ENCODE results near the gene TSPAN11. TPM values are rescaled to one million over a fixed set of nuclear protein-coding genes. Genes with fewer than 3 reads are reported as not detected.

TSPAN11 gene
- total and polyA plus RNA-seq, 10 donors, result 0.26 to 4.1 (median 1.4) TPM

DNA sequence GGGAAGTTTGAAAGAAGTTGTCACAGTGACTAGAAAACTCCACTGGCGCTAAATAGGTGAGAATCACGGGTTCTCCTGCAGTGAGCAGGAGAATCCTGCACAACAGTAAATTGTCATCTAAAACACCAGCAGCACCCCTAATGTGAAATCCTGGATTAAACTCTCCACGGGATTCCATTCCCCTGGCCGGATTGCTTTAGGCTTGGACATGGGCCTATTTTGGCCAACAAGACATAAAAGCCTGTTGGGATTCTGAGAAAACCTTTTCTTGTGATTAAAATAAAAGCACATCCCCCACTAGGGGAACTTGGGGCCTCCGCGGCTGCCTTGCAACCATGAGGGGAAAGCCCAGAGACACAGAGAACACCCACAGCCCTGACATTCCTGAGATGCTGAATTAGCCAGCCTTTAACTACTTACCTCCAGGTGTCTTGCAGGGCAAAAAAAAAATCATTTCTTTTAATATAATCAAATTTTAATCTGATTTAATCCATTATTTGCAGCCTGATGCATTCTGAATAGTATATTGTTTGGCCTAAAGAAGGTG lies 21.0 kb upstream of the TSPAN11 start:
- no peak for DNase-seq
- intact Hi-C loops (cut with DNase I; ENCODE audit: low total_unique reads), result no loop called here
- H3K9me3 ChIP-seq, result no peaks in the 10 kb centered on the region
- TF ChIP-seq POLR2A (IDR thresholded peaks at IDR 0.05) (no peak), POLR2AphosphoS5 (IDR thresholded peaks at IDR 0.05) (no peak)
- TF ChIP-seq, protein P1, sequence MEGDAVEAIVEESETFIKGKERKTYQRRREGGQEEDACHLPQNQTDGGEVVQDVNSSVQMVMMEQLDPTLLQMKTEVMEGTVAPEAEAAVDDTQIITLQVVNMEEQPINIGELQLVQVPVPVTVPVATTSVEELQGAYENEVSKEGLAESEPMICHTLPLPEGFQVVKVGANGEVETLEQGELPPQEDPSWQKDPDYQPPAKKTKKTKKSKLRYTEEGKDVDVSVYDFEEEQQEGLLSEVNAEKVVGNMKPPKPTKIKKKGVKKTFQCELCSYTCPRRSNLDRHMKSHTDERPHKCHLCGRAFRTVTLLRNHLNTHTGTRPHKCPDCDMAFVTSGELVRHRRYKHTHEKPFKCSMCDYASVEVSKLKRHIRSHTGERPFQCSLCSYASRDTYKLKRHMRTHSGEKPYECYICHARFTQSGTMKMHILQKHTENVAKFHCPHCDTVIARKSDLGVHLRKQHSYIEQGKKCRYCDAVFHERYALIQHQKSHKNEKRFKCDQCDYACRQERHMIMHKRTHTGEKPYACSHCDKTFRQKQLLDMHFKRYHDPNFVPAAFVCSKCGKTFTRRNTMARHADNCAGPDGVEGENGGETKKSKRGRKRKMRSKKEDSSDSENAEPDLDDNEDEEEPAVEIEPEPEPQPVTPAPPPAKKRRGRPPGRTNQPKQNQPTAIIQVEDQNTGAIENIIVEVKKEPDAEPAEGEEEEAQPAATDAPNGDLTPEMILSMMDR (IDR thresholded peaks at IDR 0.05 in 8 of 11, conservative IDR thresholded peaks at IDR 0.05 in 3 of 11), result no peak
- H3K4me1 ChIP-seq, result peaks cover 0 to 17% (median 1%) of the 10 kb centered on the region in 6 donors
- peaks cover 0 to 3% (median 0%) of the 10 kb centered on the region in 7 donors for H3K27me3 ChIP-seq (replicated peaks in 1 of 7)
- no peak overlapping the region for H3K4me3 ChIP-seq
- WGBS, 5 donors, result 84 to 92% (median 90%) methylated on average over 6 of the region's 6 CpGs
- H3K27ac ChIP-seq, result no peak overlapping the region
- H3K36me3 ChIP-seq, result no peaks in the 10 kb centered on the region

DNA sequence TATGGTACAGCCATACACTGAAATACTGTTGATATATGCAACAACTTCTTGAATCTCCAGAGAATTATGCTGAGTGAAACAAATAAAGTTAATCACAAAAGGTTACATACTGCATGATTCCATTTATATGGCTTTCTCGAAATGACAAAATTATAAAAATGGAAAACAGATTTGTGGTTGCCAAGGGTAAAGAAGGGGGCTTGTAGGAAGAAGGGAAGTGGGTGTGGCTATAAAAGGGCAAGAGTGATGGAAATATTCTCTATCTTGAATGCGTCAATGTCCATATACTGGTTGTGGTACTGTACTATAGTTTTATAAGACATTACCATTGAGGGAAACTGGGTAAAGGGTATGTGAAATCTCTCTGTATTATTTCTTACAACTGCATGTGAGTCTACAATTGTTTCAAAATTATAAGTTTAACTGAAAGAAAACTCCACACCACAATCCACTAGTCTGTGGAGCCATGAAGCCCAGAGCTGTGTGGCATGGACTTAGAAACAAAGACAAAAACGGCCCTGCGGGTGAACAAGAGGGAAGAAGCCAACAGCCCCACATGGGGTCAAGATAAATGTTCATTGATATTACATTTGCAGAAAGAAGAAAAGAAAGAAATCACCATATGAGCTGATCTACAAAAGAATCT lies 18.3 kb upstream of the TSPAN11 start:
- Histone ChIP-seq H3K9me3 (no peaks in the 10 kb centered on the region), H3K27me3 (replicated peaks in 1 of 7) (no peaks in the 10 kb centered on the region), H3K4me3 (no peak overlapping the region), H3K36me3 (no peaks in the 10 kb centered on the region), H3K4me1 (peaks cover 0 to 7% (median 0%) of the 10 kb centered on the region in 6 donors), H3K27ac (peak overlapping the region in 1 of 8 donors; percentile 42)
- intact Hi-C loops (cut with DNase I; ENCODE audit: low total_unique reads), result no loop called here
- TF ChIP-seq POLR2AphosphoS5 (IDR thresholded peaks at IDR 0.05) (no peak), POLR2A (IDR thresholded peaks at IDR 0.05) (no peak)
- TF ChIP-seq, protein P1 (IDR thresholded peaks at IDR 0.05 in 8 of 11, conservative IDR thresholded peaks at IDR 0.05 in 3 of 11), result no peak
- WGBS, 5 donors, result 80 to 95% (median 90%) methylated on average over 4 of the region's 4 CpGs
- no peak for DNase-seq

DNA sequence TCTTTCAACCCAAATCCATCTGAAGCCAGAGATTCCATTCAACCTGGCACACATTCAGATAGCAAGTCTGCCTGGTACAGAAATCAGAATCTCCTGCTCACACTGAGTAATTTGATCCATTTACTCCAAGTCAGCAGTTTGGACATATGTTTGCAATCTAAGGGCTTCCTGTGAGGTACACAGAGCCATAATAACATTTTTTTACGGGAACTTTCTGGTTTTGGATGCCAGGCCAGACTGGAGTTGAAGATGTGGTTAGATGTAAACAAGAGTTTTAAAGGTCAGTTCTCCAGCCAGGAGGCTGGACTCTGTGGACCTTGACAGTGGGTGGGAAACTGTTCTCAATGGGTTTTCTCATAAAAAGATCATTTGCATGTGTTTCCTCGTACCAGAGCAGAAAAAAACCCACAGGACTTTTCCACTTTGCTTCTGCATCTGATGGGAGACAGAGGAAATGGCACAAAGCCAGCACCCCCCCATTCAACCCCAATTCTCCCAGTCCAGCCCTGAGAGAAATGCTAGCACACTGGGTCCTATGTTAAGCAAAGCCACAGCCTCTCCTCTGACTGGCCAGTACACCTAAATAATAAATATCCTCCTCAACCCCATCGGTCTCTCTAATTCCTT lies 17.7 kb upstream of the TSPAN11 start:
- DNase-seq, result no peak
- Histone ChIP-seq H3K27ac (peak overlapping the region in 1 of 8 donors; percentile 42), H3K27me3 (replicated peaks in 1 of 7) (no peaks in the 10 kb centered on the region), H3K9me3 (no peaks in the 10 kb centered on the region), H3K4me3 (no peak overlapping the region), H3K36me3 (no peaks in the 10 kb centered on the region), H3K4me1 (peaks cover 0 to 7% (median 0%) of the 10 kb centered on the region in 6 donors)
- TF ChIP-seq POLR2AphosphoS5 (IDR thresholded peaks at IDR 0.05) (no peak), POLR2A (IDR thresholded peaks at IDR 0.05) (no peak)
- TF ChIP-seq, protein P1 (IDR thresholded peaks at IDR 0.05 in 8 of 11, conservative IDR thresholded peaks at IDR 0.05 in 3 of 11), result no peak
- intact Hi-C loops (cut with DNase I; ENCODE audit: low total_unique reads), result no loop called here
- WGBS, 5 donors, result 51 to 68% (median 62%) methylated on average over 3 of the region's 3 CpGs

All from spleen (tissue), 11 donors.